ENCODE measurements around the gene MIER3. TPM values are rescaled to one million over a fixed set of nuclear protein-coding genes. Genes with fewer than 3 reads are reported as not detected.
A peak's percentile ranks its signal among the peaks of the same experiment; 100 is the strongest.

Gene MIER3
- total and polyA plus RNA-seq, 4 experiments from 2014 or later: 5.5 to 32.8 (median 17.9) TPM

- ChIA-PET POLR2A (ENCODE audit: partially characterized antibody) (no interaction called here), CTCF (ENCODE audit: partially characterized antibody) (interaction anchor here (0.8 to 1.7 kb wide), 3 partner anchors 224 to 643 kb away, joined by 3 to 4 read pairs (median 3); no protein-coding TSS in a partner anchor)
- H3K27ac ChIP-seq (ENCODE audit: low read depth, low read length): no peak overlapping the region
- no peak overlapping the region for H3K4me3 ChIP-seq (ENCODE audit: low read length in 2 of 2)
- H3K4me1 ChIP-seq (ENCODE audit: insufficient read depth, low read length): peaks cover 8% of the 10 kb centered on the region
- H3K9me3 Mint-ChIP-seq: no peaks in the 10 kb centered on the region
- DNase-seq: no peak
- no peak overlapping the region for H3K27ac Mint-ChIP-seq
- peaks cover 3 to 7% of the 10 kb centered on the region in 2 donors for H3K36me3 Mint-ChIP-seq
- intact Hi-C loops (cut with micrococcal nuclease): no loop called here
- H3K4me3 Mint-ChIP-seq: no peak overlapping the region
- peaks cover 8 to 15% (median 9%) of the 10 kb centered on the region in 4 donors for H3K4me1 Mint-ChIP-seq
- no peaks in the 10 kb centered on the region for H3K27me3 ChIP-seq (ENCODE audit: insufficient read depth, low read length)
- no peaks in the 10 kb centered on the region for H3K36me3 ChIP-seq (ENCODE audit: insufficient read depth, low read length)
- H3K27me3 Mint-ChIP-seq: no peaks in the 10 kb centered on the region
- no peaks in the 10 kb centered on the region for H3K9me3 ChIP-seq (ENCODE audit: control insufficient read depth in 1 of 2, low read length in 2 of 2)
Observed at GRCh38 chr5:56914678-56915077, 37.2 kb downstream of the MIER3 start.

- no peaks in the 10 kb centered on the region for H3K9me3 Mint-ChIP-seq
- Histone ChIP-seq H3K4me1 (ENCODE audit: insufficient read depth, low read length) (peaks cover 13% of the 10 kb centered on the region), H3K9me3 (ENCODE audit: control insufficient read depth in 1 of 2, low read length in 2 of 2) (no peaks in the 10 kb centered on the region), H3K36me3 (ENCODE audit: insufficient read depth, low read length) (no peaks in the 10 kb centered on the region), H3K4me3 (ENCODE audit: low read length in 2 of 2) (no peak overlapping the region), H3K27me3 (ENCODE audit: insufficient read depth, low read length) (no peaks in the 10 kb centered on the region), H3K27ac (ENCODE audit: low read depth, low read length) (no peak overlapping the region)
- no peak overlapping the region for H3K4me3 Mint-ChIP-seq
- no peak for DNase-seq
- ChIA-PET POLR2A (ENCODE audit: partially characterized antibody) (no interaction called here), CTCF (ENCODE audit: partially characterized antibody) (interaction anchor here (0.9 to 1.7 kb wide), 3 partner anchors 13 to 306 kb away, joined by 3 to 4 read pairs (median 3); no protein-coding TSS in a partner anchor)
- peaks cover 11 to 19% (median 13%) of the 10 kb centered on the region in 4 donors for H3K4me1 Mint-ChIP-seq
- H3K27ac Mint-ChIP-seq: no peak overlapping the region
- no peaks in the 10 kb centered on the region for H3K27me3 Mint-ChIP-seq
- intact Hi-C loops (cut with micrococcal nuclease): no loop called here
- H3K36me3 Mint-ChIP-seq: peaks cover 3 to 7% of the 10 kb centered on the region in 2 donors
Observed at GRCh38 chr5:56913766-56914165, 38.2 kb downstream of the MIER3 start.

- H3K4me1 ChIP-seq (ENCODE audit: insufficient read depth, low read length): peaks cover 15% of the 10 kb centered on the region
- Mint-ChIP-seq H3K4me3 (peak overlapping the region; percentile 89 to 98 (median 92)), H3K36me3 (peaks cover 0 to 3% of the 10 kb centered on the region in 2 donors), H3K27me3 (no peaks in the 10 kb centered on the region), H3K4me1 (peaks cover 15 to 25% (median 17%) of the 10 kb centered on the region in 4 donors), H3K9me3 (peaks cover 0 to 6% (median 3%) of the 10 kb centered on the region in 8 donors), H3K27ac (peak overlapping the region; percentile 65 to 95 (median 92))
- no peaks in the 10 kb centered on the region for H3K9me3 ChIP-seq (ENCODE audit: control insufficient read depth in 1 of 2, low read length in 2 of 2)
- ChIA-PET POLR2A (ENCODE audit: partially characterized antibody) (interaction anchor here (0.7 to 2.1 kb wide), 10 partner anchors 10 to 321 kb away, joined by 3 to 20 read pairs (median 4); partner anchors contain the start of gene GPBP1), CTCF (ENCODE audit: partially characterized antibody) (interaction anchor here (0.6 to 3.5 kb wide), 6 partner anchors 10 to 1550 kb away, joined by 3 to 29 read pairs (median 8); no protein-coding TSS in a partner anchor)
- H3K27me3 ChIP-seq (ENCODE audit: insufficient read depth, low read length): no peaks in the 10 kb centered on the region
- H3K27ac ChIP-seq (ENCODE audit: low read depth, low read length): peak overlapping the region; percentile 62
- DNase-seq: peak in 2 of 5 donors; percentile 9 to 41
- H3K4me3 ChIP-seq (ENCODE audit: low read length in 2 of 2): peak overlapping the region; percentile 88 to 97
- intact Hi-C loops (cut with micrococcal nuclease): loop anchor here (1.0 kb wide), 1 partner anchor 42 kb away; the partner anchor contains the start of gene MIER3
- no peaks in the 10 kb centered on the region for H3K36me3 ChIP-seq (ENCODE audit: insufficient read depth, low read length)
Observed at GRCh38 chr5:56910210-56910965, 41.5 kb downstream of the MIER3 start.

- peaks cover 0 to 3% of the 10 kb centered on the region in 2 donors for H3K36me3 Mint-ChIP-seq
- H3K4me3 ChIP-seq (ENCODE audit: low read length in 2 of 2): peak within 1 kb of the TSS; percentile 88 to 97
- CTCF ChIA-PET (ENCODE audit: partially characterized antibody): interaction anchor here (0.6 to 3.5 kb wide), 5 partner anchors 9 to 1551 kb away, joined by 3 to 29 read pairs (median 10); no protein-coding TSS in a partner anchor
- H3K9me3 Mint-ChIP-seq: peaks cover 0 to 6% (median 3%) of the 10 kb centered on the region in 8 donors
- POLR2A ChIA-PET (ENCODE audit: partially characterized antibody): interaction anchor here (0.5 to 2.1 kb wide), 12 partner anchors 9 to 322 kb away, joined by 3 to 20 read pairs (median 4); partner anchors contain the start of gene GPBP1
- peak within 1 kb of the TSS; percentile 65 to 95 (median 92) for H3K27ac Mint-ChIP-seq
- H3K27me3 ChIP-seq (ENCODE audit: insufficient read depth, low read length): no peaks in the 10 kb centered on the region
- peaks cover 15 to 25% (median 17%) of the 10 kb centered on the region in 4 donors for H3K4me1 Mint-ChIP-seq
- H3K4me1 ChIP-seq (ENCODE audit: insufficient read depth, low read length): peaks cover 15% of the 10 kb centered on the region
- peak within 1 kb of the TSS; percentile 89 to 98 (median 92) for H3K4me3 Mint-ChIP-seq
- DNase-seq: peak; percentile 76 to 83 (median 81)
- H3K27me3 Mint-ChIP-seq: no peaks in the 10 kb centered on the region
- H3K36me3 ChIP-seq (ENCODE audit: insufficient read depth, low read length): no peaks in the 10 kb centered on the region
- H3K9me3 ChIP-seq (ENCODE audit: control insufficient read depth in 1 of 2, low read length in 2 of 2): no peaks in the 10 kb centered on the region
- intact Hi-C loops (cut with micrococcal nuclease): loop anchor here (1.0 to 5.0 kb wide), 6 partner anchors 43 to 1603 kb away; partner anchors contain the start of genes DHX29, MAP3K1, MIER3 and MTREX
- H3K27ac ChIP-seq (ENCODE audit: low read depth, low read length): peak within 1 kb of the TSS; percentile 62
Observed at GRCh38 chr5:56909294-56910209, 42.4 kb downstream of the MIER3 start, which contains the start of gene SETD9. Gene SETD9 (plus strand): TSS chr5:56909596. CDS start chr5:56909646, 50 bp downstream.

- H3K36me3 Mint-ChIP-seq: peaks cover 0 to 3% of the 10 kb centered on the region in 2 donors
- DNase-seq: no peak
- H3K4me1 Mint-ChIP-seq: peaks cover 15 to 25% (median 17%) of the 10 kb centered on the region in 4 donors
- ChIA-PET POLR2A (ENCODE audit: partially characterized antibody) (interaction anchor here (0.6 to 2.0 kb wide), 3 partner anchors 14 to 313 kb away, joined by 3 to 8 read pairs (median 3); no protein-coding TSS in a partner anchor), CTCF (ENCODE audit: partially characterized antibody) (interaction anchor here (0.7 to 3.5 kb wide), 3 partner anchors 8 to 311 kb away, joined by 3 to 29 read pairs (median 10); no protein-coding TSS in a partner anchor)
- Histone ChIP-seq H3K27ac (ENCODE audit: low read depth, low read length) (peak overlapping the region; percentile 62), H3K9me3 (ENCODE audit: control insufficient read depth in 1 of 2, low read length in 2 of 2) (no peaks in the 10 kb centered on the region), H3K27me3 (ENCODE audit: insufficient read depth, low read length) (no peaks in the 10 kb centered on the region), H3K4me3 (ENCODE audit: low read length in 2 of 2) (peak overlapping the region; percentile 67 to 88), H3K4me1 (ENCODE audit: insufficient read depth, low read length) (peaks cover 15% of the 10 kb centered on the region), H3K36me3 (ENCODE audit: insufficient read depth, low read length) (no peaks in the 10 kb centered on the region)
- peaks cover 0 to 7% (median 3%) of the 10 kb centered on the region in 8 donors for H3K9me3 Mint-ChIP-seq
- peak overlapping the region; percentile 65 to 94 (median 90) for H3K27ac Mint-ChIP-seq
- H3K27me3 Mint-ChIP-seq: no peaks in the 10 kb centered on the region
- H3K4me3 Mint-ChIP-seq: peak overlapping the region; percentile 89 to 98 (median 92)
- intact Hi-C loops (cut with micrococcal nuclease): loop anchor here (1.0 to 5.0 kb wide), 5 partner anchors 94 to 1602 kb away; partner anchors contain the start of genes DHX29, MAP3K1, MTREX and PLK2
Observed at GRCh38 chr5:56908942-56909293, 43.0 kb downstream of the MIER3 start.

GRCh38 chr5:56900858-56901578, 50.9 kb downstream of the MIER3 start:
- Histone ChIP-seq H3K9me3 (ENCODE audit: control insufficient read depth in 1 of 2, low read length in 2 of 2) (no peaks in the 10 kb centered on the region), H3K27me3 (ENCODE audit: insufficient read depth, low read length) (no peaks in the 10 kb centered on the region), H3K4me1 (ENCODE audit: insufficient read depth, low read length) (no peaks in the 10 kb centered on the region), H3K27ac (ENCODE audit: low read depth, low read length) (no peak overlapping the region), H3K4me3 (ENCODE audit: low read length in 2 of 2) (no peak overlapping the region), H3K36me3 (ENCODE audit: insufficient read depth, low read length) (no peaks in the 10 kb centered on the region)
- peaks cover 4 to 9% of the 10 kb centered on the region in 2 donors for H3K36me3 Mint-ChIP-seq
- H3K9me3 Mint-ChIP-seq: peaks cover 0 to 2% (median 0%) of the 10 kb centered on the region in 8 donors
- intact Hi-C loops (cut with micrococcal nuclease): loop anchor here (1.0 to 5.0 kb wide), 5 partner anchors 237 to 1560 kb away; partner anchors contain the start of gene PLK2
- no peak overlapping the region for H3K4me3 Mint-ChIP-seq
- peaks cover 2 to 6% (median 4%) of the 10 kb centered on the region in 4 donors for H3K4me1 Mint-ChIP-seq
- peak in 4 of 5 donors; percentile 43 to 64 (median 54) for DNase-seq
- ChIA-PET POLR2A (ENCODE audit: partially characterized antibody) (interaction anchor here (0.8 kb wide), 1 partner anchor 272 kb away, joined by 3 read pairs; no protein-coding TSS in a partner anchor), CTCF (ENCODE audit: partially characterized antibody) (interaction anchor here (0.6 to 9.0 kb wide), 38 partner anchors 9 to 1562 kb away, joined by 3 to 143 read pairs (median 4); partner anchors contain the start of gene SETD9)
- H3K27me3 Mint-ChIP-seq: no peaks in the 10 kb centered on the region
- H3K27ac Mint-ChIP-seq: no peak overlapping the region

Data from CD4-positive, alpha-beta memory T cell (primary cell).